Neural crest cell (in vitro differentiated cells): ENCODE measurements around the gene GPHN. TPM values are rescaled to one million over a fixed set of nuclear protein-coding genes. Genes with fewer than 3 reads are reported as not detected.

Experiments
- DNase-seq: peaks from one replicate; pipeline ENCODE4 v3.0.0; 2021; ENCODE audit warnings: low read depth, mixed read lengths, low spot score
- H3K27ac Mint-ChIP-seq: one replicate; pipeline ENCODE4 v1.8.0; 2021; ENCODE audit warnings: mild to moderate bottlenecking, mixed read lengths; ENCODE audit not compliant: unreplicated experiment
- H3K27me3 Mint-ChIP-seq: 2 replicates; pipeline ENCODE4 v1.8.0; 2021; ENCODE audit warnings: low read depth, mild to moderate bottlenecking, mixed read lengths
- H3K36me3 Mint-ChIP-seq: 2 replicates; pipeline ENCODE4 v1.8.0; 2021; ENCODE audit warnings: low read depth, mild to moderate bottlenecking, mixed read lengths
- H3K4me1 Mint-ChIP-seq: 2 replicates; pipeline ENCODE4 v1.8.0; 2021; ENCODE audit warnings: mixed read lengths
- H3K4me3 Mint-ChIP-seq: one replicate; pipeline ENCODE4 v1.8.0; 2021; ENCODE audit warnings: mild to moderate bottlenecking, mixed read lengths
- H3K9me3 Mint-ChIP-seq: 2 replicates; pipeline ENCODE4 v1.8.0; 2021; ENCODE audit warnings: mixed read lengths
- total RNA-seq: library from RNA; stranded (reverse); gene quantifications from 2 replicates; pipeline ENCODE4 v1.2.1, GENCODE V29; 2021
- TF ChIP-seq, protein P1 (sequence below): fragments of 200-600 bp; sonication (generic); conservative IDR thresholded peaks from 2 replicates; pipeline ENCODE4 v1.5.0; 2021; ENCODE audit warnings: antibody characterized with exemption, mild to moderate bottlenecking

GPHN gene
- total RNA-seq, 1 donor from 2014 or later = 43.5 TPM

DNA sequence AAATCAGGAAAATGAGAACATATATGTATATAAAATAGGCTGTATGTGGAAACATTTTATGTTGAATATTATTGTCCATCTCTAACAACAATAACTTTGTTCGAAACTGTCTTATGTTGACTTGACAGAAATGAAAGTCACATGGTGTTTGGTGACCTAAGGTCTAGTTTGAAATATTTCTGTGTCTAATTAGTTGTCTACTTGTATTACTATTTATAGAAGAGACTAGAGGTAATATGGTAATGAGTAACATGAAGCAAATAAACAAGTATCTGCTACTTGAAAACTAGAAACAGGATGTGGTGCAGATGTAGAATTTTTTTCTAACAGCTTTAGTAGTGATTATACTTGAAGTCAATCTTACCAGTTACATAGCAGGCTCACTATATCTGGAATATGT is 3.9 kb downstream of the GPHN start:
- Mint-ChIP-seq H3K4me3 (no peak overlapping the region), H3K4me1 (peaks cover 23% of the 10 kb centered on the region), H3K9me3 (no peaks in the 10 kb centered on the region), H3K36me3 (no peaks in the 10 kb centered on the region), H3K27me3 (peaks cover 20% of the 10 kb centered on the region), H3K27ac (no peak overlapping the region)
- TF ChIP-seq, protein P1, sequence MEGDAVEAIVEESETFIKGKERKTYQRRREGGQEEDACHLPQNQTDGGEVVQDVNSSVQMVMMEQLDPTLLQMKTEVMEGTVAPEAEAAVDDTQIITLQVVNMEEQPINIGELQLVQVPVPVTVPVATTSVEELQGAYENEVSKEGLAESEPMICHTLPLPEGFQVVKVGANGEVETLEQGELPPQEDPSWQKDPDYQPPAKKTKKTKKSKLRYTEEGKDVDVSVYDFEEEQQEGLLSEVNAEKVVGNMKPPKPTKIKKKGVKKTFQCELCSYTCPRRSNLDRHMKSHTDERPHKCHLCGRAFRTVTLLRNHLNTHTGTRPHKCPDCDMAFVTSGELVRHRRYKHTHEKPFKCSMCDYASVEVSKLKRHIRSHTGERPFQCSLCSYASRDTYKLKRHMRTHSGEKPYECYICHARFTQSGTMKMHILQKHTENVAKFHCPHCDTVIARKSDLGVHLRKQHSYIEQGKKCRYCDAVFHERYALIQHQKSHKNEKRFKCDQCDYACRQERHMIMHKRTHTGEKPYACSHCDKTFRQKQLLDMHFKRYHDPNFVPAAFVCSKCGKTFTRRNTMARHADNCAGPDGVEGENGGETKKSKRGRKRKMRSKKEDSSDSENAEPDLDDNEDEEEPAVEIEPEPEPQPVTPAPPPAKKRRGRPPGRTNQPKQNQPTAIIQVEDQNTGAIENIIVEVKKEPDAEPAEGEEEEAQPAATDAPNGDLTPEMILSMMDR = no peak
- DNase-seq = no peak

DNA sequence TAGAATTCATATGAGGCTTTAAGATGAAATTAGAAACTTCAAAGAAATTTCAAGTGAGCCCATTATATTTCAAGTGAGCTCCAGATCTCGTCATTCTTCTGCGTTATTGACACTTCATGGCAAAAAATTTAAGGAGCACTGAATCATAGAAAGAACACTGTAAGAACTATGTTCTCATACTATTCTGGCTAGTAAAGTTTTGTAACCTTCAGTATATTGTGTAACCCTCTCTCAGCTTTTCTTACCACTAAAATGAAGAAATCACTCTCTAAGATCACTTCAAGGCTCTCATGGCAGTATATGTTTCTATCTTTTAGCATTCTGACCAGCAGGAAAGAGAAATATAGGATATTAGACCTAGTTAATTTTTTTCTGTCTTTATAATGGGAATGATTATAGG is 6.3 kb downstream of the GPHN start:
- H3K36me3 Mint-ChIP-seq = peaks cover 7% of the 10 kb centered on the region
- no peak for DNase-seq
- no peak overlapping the region for H3K27ac Mint-ChIP-seq
- H3K4me1 Mint-ChIP-seq = peaks cover 17% of the 10 kb centered on the region
- peaks cover 17% of the 10 kb centered on the region for H3K27me3 Mint-ChIP-seq
- TF ChIP-seq, protein P1 = no peak
- no peak overlapping the region for H3K4me3 Mint-ChIP-seq
- H3K9me3 Mint-ChIP-seq = peaks cover 9% of the 10 kb centered on the region

DNA sequence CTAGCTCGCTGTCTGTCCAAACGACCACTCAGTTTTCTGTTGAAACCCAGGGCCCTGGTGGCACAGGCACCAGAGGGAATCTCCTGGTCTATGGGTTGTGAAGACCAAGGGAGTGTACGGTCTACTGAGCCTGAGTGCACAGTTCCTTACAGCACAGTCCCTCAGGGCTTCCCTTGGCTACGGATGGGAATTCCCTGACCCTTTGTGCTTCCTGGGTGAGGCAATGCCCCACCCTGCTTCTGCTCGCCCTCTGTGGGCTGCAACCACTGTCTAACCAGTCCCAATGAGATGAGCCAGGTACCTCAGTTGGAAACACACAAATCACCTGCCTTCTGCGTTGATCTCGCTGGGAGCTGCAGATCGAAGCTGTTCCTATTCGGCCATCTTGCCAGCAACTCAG is 22.6 kb downstream of the GPHN start:
- no peak overlapping the region for H3K4me3 Mint-ChIP-seq
- H3K27me3 Mint-ChIP-seq = no peaks in the 10 kb centered on the region
- H3K36me3 Mint-ChIP-seq = peaks cover 29% of the 10 kb centered on the region
- no peak for DNase-seq
- no peaks in the 10 kb centered on the region for H3K4me1 Mint-ChIP-seq
- H3K27ac Mint-ChIP-seq = no peak overlapping the region
- TF ChIP-seq, protein P1 = no peak
- peaks cover 20% of the 10 kb centered on the region for H3K9me3 Mint-ChIP-seq

DNA sequence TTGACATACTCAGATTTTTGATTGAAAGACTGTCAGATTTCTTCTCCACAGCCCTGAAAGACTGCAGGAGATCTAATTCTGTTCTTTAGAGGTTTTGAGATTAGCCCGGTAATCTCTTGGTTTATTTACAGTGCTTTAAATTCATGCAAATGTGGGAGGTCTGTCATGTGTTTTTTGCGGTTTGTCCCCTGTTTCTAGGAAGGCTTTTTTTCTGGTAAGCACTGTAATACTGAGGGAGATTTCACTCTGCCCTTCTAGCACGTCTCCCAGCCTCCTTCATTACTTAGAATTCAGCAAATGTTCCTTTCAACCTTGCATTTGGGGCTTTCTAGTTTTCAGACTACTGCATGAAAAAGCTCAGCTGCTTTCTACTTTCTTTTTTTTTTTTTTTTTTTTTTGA is 31.1 kb downstream of the GPHN start:
- Mint-ChIP-seq H3K4me1 (no peaks in the 10 kb centered on the region), H3K27ac (no peak overlapping the region)
- TF ChIP-seq, protein P1 = no peak

DNA sequence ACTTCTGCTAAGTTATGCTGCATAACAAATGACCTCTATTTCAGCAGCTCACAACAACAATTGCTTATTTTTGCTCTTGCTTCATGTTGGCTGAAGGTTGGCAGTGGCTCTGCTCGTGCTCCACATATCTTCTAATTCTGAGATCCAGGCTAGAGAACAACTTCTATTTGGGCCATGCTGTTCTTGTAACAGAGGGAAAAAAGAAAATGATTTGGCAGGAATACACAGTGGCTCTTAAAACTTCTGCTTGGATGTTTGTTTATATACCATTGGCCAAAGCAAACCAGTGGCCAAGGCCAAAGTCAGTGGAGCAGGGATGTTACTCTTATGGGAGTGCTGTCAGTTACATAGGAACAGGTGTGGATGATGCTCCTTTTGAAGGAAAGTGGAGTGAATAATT is 32.1 kb downstream of the GPHN start:
- DNase-seq = no peak
- no peaks in the 10 kb centered on the region for H3K4me1 Mint-ChIP-seq
- no peak overlapping the region for H3K4me3 Mint-ChIP-seq
- H3K9me3 Mint-ChIP-seq = no peaks in the 10 kb centered on the region
- no peaks in the 10 kb centered on the region for H3K36me3 Mint-ChIP-seq
- no peak overlapping the region for H3K27ac Mint-ChIP-seq
- TF ChIP-seq, protein P1 = no peak
- H3K27me3 Mint-ChIP-seq = no peaks in the 10 kb centered on the region

More for the DNA sequence above, 31.1 kb downstream of the GPHN start:
- no peak overlapping the region for H3K4me3 Mint-ChIP-seq
- no peak for DNase-seq
- H3K36me3 Mint-ChIP-seq = no peaks in the 10 kb centered on the region
- no peaks in the 10 kb centered on the region for H3K9me3 Mint-ChIP-seq
- H3K27me3 Mint-ChIP-seq = no peaks in the 10 kb centered on the region

DNA sequence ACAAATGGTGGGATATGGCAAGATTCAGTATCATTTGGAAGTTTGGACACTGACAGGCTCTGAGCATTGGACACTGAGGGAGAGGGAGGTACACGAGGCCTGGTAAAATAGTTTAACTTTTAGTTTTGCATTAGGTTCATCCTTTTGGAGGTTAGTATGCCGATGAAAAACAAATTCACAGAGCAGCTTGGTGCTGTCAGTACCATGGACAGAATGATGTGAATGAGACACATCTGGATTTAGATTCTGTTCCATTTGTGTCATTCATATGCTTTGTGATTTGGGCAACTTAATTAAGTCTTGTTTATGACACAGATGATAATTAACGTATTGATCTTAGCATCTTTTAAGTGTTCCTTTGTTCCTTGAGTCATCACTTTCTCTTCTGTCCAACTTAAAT is 33.7 kb downstream of the GPHN start:
- TF ChIP-seq, protein P1 = no peak
- no peak for DNase-seq
- H3K36me3 Mint-ChIP-seq = no peaks in the 10 kb centered on the region
- no peaks in the 10 kb centered on the region for H3K27me3 Mint-ChIP-seq
- H3K4me3 Mint-ChIP-seq = no peak overlapping the region
- no peak overlapping the region for H3K27ac Mint-ChIP-seq
- H3K4me1 Mint-ChIP-seq = no peaks in the 10 kb centered on the region
- H3K9me3 Mint-ChIP-seq = no peaks in the 10 kb centered on the region
